NCI-H1436 treated with DMSO at 0.1 percent for 48 hours (cell line): ENCODE measurements around the gene OR10A6.

Experiments used
- DNase-seq: peaks from one replicate; lab custom pipeline; 2025; lab: John Stamatoyannopoulos, UW

The OR10A6 gene

GRCh38 chr11:7931168-7931567 is at the start of gene OR10A6:
TSS of gene OR10A6 (minus strand) at chr11:7931268. CDS start at chr11:7928662, 2,606 bp downstream.
- no peak for DNase-seq

GRCh38 chr11:7977232-7977917 is 46.3 kb upstream of the OR10A6 start:
- no peak for DNase-seq

- DNase-seq = no peak
Observed at GRCh38 chr11:7974668-7975067, 43.6 kb upstream of the OR10A6 start.

GRCh38 chr11:7973011-7973410 is 41.9 kb upstream of the OR10A6 start:
- DNase-seq = no peak

GRCh38 chr11:7971846-7972245 is 40.8 kb upstream of the OR10A6 start:
- no peak for DNase-seq

GRCh38 chr11:7969756-7970646 is 38.9 kb upstream of the OR10A6 start:
- DNase-seq = no peak

GRCh38 chr11:7968686-7969085 is 37.6 kb upstream of the OR10A6 start:
- no peak for DNase-seq

GRCh38 chr11:7967826-7968225 is 36.8 kb upstream of the OR10A6 start:
- DNase-seq = no peak

- DNase-seq = no peak
Observed at GRCh38 chr11:7967097-7967496, 36.0 kb upstream of the OR10A6 start.

- DNase-seq = no peak
Observed at GRCh38 chr11:7965386-7965785, 34.3 kb upstream of the OR10A6 start, which contains the start of gene NLRP10. TSS of gene NLRP10 (minus strand) at chr11:7965447. CDS start at chr11:7963495, 1,952 bp downstream.

GRCh38 chr11:7964873-7965272 is 33.8 kb upstream of the OR10A6 start:
- no peak for DNase-seq

GRCh38 chr11:7964261-7964660 is 33.2 kb upstream of the OR10A6 start:
- no peak for DNase-seq

- DNase-seq = no peak
Observed at GRCh38 chr11:7955191-7955590, 24.1 kb upstream of the OR10A6 start.

GRCh38 chr11:7949934-7950333 is 18.9 kb upstream of the OR10A6 start:
- DNase-seq = no peak

- no peak for DNase-seq
Observed at GRCh38 chr11:7944123-7944522, 13.1 kb upstream of the OR10A6 start.

GRCh38 chr11:7941608-7942007 is 10.5 kb upstream of the OR10A6 start, which contains the start of gene OR10A3:
TSS of gene OR10A3 (minus strand) at chr11:7941708. CDS start at chr11:7939520, 2,188 bp downstream.
- DNase-seq = no peak

GRCh38 chr11:7941146-7941545 is 10.1 kb upstream of the OR10A6 start:
- DNase-seq = no peak

- no peak for DNase-seq
Observed at GRCh38 chr11:7936615-7937014, 5.5 kb upstream of the OR10A6 start.

- no peak for DNase-seq
Observed at GRCh38 chr11:7927635-7928034, 3.4 kb downstream of the OR10A6 start.

- DNase-seq = no peak
Observed at GRCh38 chr11:7924536-7924935, 6.5 kb downstream of the OR10A6 start.

GRCh38 chr11:7918141-7918540 is 12.9 kb downstream of the OR10A6 start:
- DNase-seq = no peak

- DNase-seq = no peak
Observed at GRCh38 chr11:7911011-7911410, 20.1 kb downstream of the OR10A6 start.

GRCh38 chr11:7910286-7910788 is 20.7 kb downstream of the OR10A6 start:
- no peak for DNase-seq
